Stimulated activated CD8-positive, alpha-beta memory T cell treated with anti-CD3 and anti-CD28 coated beads, Interleukin-12 subunit alpha, Interleukin-12 subunit beta, amount 100 ng/mL, for 24 hours (primary cell): ENCODE results near the gene PSMC1.

ENCODE experiments used
- DNase-seq: peaks from one replicate; pipeline ENCODE4 v3.0.0-alpha.2; 2020; ENCODE audit errors: extremely low read depth

PSMC1 gene

GRCh38 chr14:90276646-90277367 is 20.5 kb downstream of the PSMC1 start:
- no peak for DNase-seq

DNA sequence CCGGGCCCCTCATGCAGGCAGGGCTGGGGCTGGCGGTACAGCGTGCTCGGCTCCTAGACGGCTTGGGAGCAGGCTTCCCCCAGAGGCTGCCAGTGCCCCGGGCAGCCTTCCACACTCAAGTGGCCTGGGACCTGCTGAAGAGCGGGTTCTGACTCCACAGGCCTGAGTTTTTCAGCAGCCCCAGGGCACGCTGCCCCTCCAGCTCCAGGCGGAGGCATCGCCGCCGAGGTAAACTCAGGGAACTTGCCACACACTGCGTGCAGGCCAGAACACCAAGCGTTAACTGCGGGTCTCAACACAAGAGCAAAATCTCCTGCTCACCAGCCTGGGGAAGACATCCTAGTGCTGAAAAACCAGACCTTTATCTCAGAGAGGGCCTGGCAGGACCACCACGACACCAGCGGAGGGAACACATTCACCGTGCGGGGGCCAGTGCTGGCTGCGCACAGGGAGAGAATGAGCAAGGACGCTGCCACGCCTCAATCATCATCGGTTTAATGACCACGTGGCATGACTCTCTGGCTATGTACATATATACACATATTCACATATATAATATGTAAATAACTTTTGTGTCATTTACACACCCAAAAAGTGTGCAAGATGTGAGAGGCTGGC is 21.3 kb downstream of the PSMC1 start:
- DNase-seq = no peak

DNA sequence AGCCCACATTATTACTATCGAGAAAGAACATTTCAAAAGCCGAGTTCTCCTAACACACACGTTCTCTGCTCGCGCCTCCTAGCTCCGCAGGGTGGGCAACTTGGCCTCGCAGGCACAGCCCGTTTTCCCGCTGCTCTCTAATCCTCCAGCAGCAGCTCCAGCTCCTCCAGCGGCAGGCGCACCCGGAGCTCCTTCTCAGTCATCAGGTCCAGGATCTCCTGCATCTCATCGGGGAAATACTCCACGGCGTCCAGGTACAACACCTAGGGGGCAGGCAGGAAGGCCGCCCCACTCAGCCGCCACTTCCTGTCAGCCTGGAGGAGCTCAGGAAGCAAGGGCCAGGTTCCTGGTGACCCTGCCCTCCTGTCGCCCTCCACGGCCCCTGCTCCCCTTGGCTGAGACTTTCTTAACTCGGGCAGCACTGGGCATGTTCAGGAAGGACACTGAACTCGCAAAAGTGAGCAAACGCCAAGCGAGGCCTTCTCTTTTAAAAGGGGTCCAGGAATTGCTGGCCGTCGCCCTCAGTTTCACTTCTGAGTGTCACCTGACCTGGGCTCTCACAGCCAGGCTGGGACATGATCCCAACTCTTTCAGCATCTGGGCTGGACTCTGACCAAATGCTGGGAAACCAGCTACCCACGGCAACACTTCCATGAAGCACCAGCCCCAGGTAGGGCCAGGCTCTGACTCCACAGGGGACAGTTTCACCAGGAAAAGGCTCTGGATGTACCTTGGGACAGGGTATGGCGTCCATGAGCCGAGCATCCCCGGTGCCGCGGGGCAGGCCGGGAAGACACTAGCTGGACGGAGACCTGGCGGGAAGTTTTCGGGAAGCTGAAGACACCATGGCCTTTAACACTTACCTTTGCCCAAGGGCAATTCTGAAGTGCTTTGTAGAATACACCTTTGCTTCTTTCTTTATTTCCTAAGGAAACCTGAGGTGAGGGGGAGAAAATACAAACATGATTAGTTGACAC is 22.1 kb downstream of the PSMC1 start:
- no peak for DNase-seq

DNA sequence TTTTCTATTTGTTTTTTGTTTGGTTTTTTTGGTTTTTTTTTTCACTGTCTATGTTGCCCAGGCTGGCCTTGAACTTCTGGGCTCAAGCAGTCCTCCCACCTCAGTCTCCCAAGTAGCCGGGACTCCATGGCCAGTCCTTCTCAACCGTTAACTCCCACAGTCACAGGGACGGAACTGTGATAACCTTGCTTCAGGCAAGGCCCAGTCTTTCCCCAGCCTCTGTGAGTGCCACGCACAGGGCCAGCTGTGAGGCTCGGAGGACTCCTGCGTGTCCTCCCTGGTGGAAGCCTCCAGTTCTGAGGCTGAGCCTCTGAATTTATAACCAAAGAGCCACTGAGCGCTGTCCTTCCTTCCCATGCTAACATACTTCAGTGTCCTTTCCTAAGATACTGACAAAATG is 23.7 kb downstream of the PSMC1 start:
- no peak for DNase-seq

- no peak for DNase-seq
Measured at GRCh38 chr14:90281261-90281660, 24.9 kb downstream of the PSMC1 start.

DNA sequence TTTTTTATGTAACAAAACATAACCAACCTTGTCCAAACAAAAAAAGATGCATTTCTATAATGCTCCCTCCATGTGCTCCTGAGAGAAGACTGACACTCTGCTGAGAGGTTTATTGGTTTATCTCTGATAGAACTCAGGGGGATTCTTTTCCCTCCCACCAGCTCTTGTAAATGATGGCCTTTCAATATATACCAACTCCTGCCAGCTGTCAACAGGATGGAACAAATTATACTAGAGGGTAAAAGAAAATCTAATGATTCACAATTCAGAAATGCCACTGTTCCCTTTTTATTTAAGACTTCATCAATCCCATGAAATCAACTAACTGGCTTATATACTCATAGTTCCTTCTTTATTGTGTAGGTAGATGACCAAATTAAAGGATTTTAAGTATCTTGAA is 25.4 kb downstream of the PSMC1 start:
- DNase-seq = no peak

DNA sequence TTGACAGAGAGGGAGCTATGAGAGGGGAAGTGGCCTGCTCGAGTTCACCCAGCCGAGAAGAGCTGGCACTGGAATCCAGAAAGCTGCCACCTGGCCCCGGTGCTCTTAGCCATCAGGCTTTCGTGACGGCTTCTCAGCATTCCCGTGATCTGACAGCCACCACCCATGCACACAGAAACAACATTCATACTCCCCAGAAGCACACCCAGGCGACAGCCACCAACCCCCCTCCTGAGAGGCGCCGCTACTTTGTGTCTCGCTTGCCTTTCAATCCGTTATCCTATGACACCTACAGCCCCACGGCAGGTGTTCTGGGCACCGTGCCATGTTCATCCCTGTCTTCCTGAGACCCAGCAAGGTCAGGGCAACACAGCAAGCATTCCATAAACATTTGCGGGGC is 31.4 kb downstream of the PSMC1 start:
- no peak for DNase-seq

- no peak for DNase-seq
Measured at GRCh38 chr14:90288651-90289355, 32.5 kb downstream of the PSMC1 start.

- DNase-seq = no peak
Measured at GRCh38 chr14:90290337-90291011, 34.1 kb downstream of the PSMC1 start.

- DNase-seq = no peak
Measured at GRCh38 chr14:90291699-90292098, 35.3 kb downstream of the PSMC1 start.

- no peak for DNase-seq
Measured at GRCh38 chr14:90293766-90294730, 37.7 kb downstream of the PSMC1 start.

DNA sequence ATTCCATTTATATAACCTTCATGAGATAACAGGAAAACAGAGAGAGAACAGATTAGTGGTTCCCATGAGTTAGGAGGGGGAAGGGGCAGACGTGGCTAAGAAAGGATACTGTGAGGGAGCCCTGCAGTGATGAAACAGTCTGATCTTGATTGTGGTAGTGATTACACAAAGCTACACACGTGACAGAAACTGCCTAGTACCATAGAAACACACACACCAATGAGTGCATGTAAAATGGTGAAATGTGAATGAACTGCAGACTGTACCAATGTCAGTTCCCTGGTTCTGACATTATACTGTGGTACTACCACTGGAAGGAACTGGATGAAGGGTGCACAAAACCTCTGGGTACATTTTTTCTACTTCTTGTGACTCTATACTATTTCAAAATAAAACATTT is 38.5 kb downstream of the PSMC1 start:
- DNase-seq = no peak

GRCh38 chr14:90295870-90296516 is 39.6 kb downstream of the PSMC1 start:
- no peak for DNase-seq

- DNase-seq = no peak
Measured at GRCh38 chr14:90296641-90297040, 40.3 kb downstream of the PSMC1 start.

DNA sequence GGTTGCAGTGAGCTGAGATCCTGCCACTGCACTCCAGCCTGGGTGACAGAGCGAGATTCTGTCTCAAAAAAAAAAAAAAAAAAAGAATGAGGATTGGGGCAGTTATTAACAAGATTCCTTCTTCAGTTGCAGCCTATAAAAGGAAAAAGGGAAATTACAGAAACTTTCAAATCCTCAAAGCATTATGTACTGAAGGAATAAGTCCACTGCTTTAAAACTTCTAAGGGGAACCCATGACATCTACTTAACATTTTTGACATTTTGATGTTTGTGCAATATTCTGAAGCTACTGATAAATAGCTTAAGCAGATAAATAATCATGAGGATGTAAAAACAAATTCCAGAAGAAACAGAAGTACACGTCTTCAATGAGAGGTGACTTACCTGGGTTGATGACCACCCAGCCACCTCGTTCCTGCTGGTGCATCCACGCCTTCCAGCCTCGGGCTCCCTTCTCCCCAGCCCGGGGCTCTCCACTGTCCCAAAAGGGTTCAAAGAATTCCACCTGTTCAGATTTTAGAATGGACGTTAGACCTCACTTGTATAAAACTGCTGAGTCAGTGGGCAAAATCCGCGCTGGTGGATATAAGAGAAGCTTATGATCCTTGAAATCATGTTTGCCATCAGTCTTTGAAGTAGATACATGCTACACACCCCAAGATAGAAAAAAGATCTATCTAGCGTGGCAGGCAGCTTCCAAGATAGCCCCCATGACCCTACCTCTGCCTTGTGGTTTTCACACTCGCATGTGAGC is 41.7 kb downstream of the PSMC1 start:
- DNase-seq = no peak

DNA sequence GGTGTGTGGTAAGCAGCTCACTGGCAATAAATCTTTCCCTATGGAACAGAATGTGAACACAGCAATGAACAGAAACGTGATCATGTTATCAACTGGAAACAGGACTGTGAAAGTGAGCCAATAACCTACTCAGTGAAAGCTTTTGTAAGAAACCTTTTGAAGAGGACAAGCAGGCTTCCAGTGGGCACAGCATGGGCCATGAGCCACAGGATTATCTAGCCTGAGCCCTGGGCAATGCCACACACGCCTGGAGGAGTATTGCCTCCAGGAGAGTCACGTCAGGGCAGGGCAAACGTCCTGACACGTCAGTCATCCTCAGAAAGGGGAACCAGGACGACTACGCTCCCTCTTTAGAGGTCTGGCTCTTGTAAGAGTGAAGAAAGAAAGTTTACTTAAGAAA is 43.1 kb downstream of the PSMC1 start:
- no peak for DNase-seq

GRCh38 chr14:90300611-90301047 is 44.3 kb downstream of the PSMC1 start:
- no peak for DNase-seq

GRCh38 chr14:90301122-90301521 is 44.8 kb downstream of the PSMC1 start:
- DNase-seq = no peak

DNA sequence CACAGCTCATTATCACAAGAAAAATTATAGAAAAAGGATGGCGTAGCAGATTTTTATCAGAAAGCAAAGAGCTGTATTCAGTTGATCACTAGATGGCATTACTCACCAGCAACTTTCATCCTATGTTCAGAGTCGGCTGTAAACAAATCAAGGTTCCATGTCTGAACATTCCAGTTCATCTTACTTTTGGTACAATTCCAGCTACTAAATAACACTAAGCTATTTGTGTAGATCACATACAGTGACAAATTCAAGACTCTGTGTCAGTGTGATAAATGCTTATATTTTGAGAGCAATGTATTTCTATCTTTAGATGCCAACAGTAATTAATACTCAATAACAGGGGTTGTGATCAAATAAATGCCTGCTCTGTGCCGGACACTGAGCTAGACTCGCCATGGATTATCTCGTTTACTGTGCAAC is 45.3 kb downstream of the PSMC1 start:
- no peak for DNase-seq
